Pulmonary artery endothelial cell (primary cell): Measurements from ENCODE around the gene MPZL3. TPM values are rescaled to one million over a fixed set of nuclear protein-coding genes. Genes with fewer than 3 reads are reported as not detected.

Experiments used
- DNase-seq: peaks from one replicate; pipeline ENCODE4 v3.0.0-alpha.2; 2011; ENCODE audit warnings: low read depth, low spot score
- total RNA-seq: library from RNA; depleted of rRNA; stranded (reverse); fragments of >200 nt; gene quantifications from 2 replicates; pipeline ENCODE4 v1.2.3, GENCODE V29; 2014

MPZL3 gene, protein sequence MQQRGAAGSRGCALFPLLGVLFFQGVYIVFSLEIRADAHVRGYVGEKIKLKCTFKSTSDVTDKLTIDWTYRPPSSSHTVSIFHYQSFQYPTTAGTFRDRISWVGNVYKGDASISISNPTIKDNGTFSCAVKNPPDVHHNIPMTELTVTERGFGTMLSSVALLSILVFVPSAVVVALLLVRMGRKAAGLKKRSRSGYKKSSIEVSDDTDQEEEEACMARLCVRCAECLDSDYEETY
- total RNA-seq, result 11.5 and 14.2 TPM in 2 replicates

- DNase-seq, result peak; percentile 44
Observed at GRCh38 chr11:118251858-118252652, at the start of gene MPZL3. TSS of gene MPZL3 (minus strand) at chr11:118252365. CDS start at chr11:118252294, 71 bp downstream.

DNA sequence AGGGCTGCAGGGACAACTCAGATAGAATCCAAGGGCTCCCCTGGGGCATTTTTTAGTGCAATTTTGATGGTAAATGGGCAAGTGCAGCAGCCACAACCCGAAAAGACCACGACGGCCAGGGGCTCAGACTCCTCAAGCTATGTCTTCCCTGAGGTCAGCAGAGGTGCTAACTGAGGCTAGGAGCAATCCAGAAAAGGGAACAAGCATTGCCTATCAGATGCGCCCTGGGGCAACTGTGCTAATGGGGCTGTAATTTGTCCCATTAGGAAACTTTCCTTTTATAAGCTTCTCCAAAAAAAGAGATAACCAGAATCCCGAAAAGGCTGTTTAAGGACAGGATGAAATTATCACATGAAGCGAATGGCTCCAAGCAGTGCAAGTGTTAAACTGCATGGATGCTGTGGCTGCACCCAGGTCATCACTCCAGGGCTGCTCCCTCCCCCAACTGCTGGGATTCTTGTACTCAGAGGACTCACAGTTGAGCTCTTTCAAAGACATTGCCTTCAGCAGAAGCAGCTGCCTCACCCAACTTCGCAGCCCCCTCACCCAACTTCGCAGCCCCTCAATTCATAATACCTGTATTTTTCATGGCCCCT is 49.5 kb upstream of the MPZL3 start:
- DNase-seq, result no peak

DNA sequence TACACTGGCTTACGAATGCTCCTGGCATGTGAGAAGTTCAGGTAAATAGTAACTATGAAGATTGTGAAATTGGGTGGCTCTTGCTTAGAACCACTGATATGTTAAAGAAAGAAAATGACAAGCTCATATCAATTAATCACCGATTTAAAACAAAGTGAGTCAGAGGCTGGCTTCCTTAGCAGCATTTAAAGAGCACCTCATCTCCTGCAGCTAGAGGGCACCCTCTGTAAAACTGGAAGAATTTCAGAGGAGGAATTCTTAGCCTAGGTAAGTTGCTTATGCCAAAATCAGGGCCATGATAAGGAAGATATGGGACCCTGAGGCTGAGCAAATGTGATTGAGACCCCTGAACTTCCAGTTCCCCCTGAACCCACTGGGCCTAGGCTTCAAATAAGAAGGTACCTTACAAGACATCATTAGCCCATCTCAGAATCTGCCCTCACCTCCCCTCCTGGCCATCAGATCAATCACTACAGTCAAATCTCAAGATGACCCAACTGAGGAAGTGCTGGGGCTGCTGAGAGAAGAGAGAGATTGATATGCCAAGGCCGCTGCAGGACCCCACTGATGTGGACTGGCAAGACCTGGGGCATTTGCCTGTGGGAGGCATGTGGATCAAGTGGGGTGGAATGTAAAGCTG is 43.8 kb upstream of the MPZL3 start:
- no peak for DNase-seq

- DNase-seq, result no peak
Observed at GRCh38 chr11:118295199-118295598, 43.0 kb upstream of the MPZL3 start.

DNA sequence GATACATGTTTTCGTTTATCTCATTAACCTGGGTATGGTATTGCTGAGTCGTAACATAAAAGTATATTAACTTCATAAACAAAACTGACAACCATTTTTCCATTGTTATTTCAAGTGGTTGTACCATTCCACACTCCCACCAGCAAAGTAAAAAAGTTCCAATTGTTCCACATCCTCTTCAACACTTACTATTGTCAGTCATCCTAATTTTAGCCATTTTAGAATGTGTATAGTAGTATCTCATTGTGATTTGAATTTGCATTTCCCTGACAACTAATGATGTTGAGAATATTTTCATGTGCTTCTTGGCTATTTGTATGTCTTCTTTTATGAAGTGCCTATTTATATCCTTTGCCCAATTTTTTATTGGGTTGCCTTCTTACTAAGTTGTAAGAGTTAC is 41.9 kb upstream of the MPZL3 start:
- no peak for DNase-seq

DNA sequence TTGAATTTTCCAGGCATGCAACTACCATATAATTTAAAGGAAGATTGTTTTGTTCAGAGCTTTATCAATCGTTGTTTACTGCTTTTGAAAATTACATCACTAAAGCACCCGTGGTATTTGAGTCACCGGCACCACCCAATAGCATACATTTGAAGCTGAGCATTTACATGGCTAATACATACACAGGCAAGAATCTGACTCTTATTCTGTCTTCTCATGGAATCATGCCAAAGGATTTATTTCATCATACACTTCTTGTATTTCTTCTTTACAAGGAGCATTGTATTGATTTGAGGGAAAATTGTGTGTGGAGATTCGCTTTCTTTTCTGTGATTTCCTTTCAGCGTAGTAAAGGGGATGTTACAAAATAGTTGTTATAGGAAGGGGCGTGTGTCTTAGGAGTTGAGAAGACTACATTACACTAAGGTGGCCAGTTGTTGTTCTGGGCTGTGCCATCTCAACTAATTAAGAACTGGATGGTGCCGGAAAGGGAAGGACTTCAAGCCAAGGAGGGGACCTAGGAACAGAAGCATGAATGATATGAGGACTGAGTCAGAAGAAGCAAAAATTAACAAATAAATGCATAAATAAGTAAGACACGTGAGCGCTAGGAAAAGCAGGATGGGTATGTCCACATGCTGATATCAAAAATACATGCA is 39.4 kb upstream of the MPZL3 start:
- DNase-seq, result no peak

DNA sequence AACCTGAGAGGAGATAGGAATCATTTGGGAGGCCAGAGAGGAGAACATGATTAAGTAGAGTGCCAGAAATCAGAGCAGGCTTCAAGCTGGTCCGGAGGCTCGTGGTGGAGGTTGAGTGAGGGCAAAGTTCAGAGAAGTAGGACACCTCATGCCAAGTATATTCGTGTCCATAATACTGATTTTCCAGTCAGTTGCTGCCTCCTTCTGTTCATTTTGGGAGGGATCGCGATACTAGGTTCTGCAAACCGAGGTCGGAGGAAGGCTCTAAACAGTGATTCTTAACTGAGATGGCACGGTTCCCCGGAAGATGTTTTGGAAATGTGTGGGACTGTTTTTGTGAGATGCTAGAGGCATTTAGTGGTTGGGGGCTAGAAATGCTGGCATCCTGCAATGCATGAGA is 38.8 kb upstream of the MPZL3 start:
- no peak for DNase-seq

DNA sequence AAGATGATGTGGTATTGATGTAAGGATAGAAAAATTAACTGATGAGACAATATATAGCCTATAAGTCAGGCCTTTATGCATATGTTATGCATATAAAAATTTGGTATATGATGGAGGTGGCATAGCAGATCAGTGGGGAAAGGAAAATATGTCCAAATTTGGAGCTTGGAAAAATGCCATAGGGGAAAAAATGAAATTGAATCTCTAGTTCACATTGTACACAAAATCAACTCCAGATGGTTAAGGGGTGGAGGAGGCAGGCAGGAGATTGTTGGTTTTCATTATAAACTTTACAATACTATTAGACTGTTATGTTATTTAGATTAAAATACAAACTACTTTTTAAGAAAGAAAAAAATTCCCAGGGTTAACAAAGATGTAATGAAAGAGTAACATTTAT is 37.2 kb upstream of the MPZL3 start:
- no peak for DNase-seq

DNA sequence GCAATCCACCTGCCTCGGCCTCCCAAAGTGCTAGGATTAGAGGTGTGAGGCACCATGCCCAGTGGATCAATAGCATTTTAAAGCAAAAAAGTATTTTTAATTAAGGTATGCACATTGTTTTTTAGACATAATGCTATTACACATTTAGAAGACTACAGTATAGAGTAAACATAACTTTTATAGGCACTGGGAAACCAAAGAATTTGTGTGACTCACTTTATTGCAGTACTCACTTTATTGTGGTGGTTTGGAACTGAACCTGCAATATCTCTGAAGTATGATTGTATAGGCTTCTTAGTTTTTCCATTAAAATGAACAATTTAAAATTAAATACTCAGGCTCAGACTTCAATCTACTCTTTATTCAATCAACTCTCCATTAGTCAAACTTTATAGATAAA is 34.8 kb upstream of the MPZL3 start:
- no peak for DNase-seq

- DNase-seq, result no peak
Observed at GRCh38 chr11:118286545-118286944, 34.4 kb upstream of the MPZL3 start.

DNA sequence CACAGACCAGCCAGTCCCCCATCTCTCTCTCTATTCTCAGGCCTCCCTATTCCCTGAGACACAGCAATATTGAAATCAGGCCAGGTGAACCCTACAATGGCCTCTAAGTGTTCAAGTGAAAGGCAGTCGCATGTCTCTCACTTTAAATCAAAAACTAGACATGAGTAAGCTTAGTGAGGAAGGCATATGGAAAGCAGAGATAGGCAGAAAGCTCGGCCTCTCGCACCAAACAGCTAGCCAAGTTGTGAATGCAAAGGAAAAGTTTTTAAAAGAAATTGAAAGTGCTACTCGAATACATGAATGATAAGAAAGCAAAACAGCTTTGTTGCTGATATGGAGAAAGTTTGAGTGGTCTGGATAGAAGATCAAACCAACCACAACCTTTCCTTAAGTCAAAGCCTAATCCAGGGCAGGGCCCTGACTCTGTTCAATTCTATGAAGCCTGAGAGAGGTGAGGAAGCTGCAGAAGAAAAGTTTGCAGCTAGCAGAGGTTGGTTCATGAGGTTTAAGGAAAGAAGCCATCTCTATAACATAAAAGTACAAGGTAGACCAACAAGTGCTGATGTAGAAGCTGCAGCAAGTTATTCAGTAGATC is 31.7 kb upstream of the MPZL3 start:
- no peak for DNase-seq

- DNase-seq, result no peak
Observed at GRCh38 chr11:118283037-118283636, 31.0 kb upstream of the MPZL3 start.

- no peak for DNase-seq
Observed at GRCh38 chr11:118282606-118283005, 30.4 kb upstream of the MPZL3 start.

- DNase-seq, result no peak
Observed at GRCh38 chr11:118281284-118281683, 29.1 kb upstream of the MPZL3 start.

GRCh38 chr11:118277312-118277711 is 25.1 kb upstream of the MPZL3 start:
- DNase-seq, result peak; percentile 59

GRCh38 chr11:118276422-118276821 is 24.3 kb upstream of the MPZL3 start:
- no peak for DNase-seq

- DNase-seq, result peak; percentile 89
Observed at GRCh38 chr11:118275176-118275575, 23.0 kb upstream of the MPZL3 start.

GRCh38 chr11:118274186-118274585 is 22.0 kb upstream of the MPZL3 start:
- no peak for DNase-seq

DNA sequence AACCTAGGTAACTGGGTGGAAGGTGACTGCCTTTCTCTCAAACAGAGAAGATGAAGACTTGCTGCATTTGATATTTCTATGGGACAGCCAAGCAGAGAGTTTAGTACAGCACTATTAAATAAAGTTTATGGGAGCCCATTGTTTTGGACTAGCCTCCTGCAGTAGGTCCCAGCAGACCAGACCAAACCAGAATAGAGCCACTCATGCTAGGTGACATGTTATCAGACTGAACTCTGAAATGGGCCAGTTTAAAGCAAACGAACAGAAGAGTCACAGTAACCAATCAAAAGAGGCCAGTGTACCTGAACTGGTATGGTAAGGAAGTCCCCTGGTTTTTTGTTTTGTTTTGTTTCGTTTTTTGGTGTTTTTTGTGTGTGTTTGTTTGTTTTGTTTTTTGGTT is 19.8 kb upstream of the MPZL3 start:
- no peak for DNase-seq

- no peak for DNase-seq
Observed at GRCh38 chr11:118267486-118267885, 15.3 kb upstream of the MPZL3 start.

DNA sequence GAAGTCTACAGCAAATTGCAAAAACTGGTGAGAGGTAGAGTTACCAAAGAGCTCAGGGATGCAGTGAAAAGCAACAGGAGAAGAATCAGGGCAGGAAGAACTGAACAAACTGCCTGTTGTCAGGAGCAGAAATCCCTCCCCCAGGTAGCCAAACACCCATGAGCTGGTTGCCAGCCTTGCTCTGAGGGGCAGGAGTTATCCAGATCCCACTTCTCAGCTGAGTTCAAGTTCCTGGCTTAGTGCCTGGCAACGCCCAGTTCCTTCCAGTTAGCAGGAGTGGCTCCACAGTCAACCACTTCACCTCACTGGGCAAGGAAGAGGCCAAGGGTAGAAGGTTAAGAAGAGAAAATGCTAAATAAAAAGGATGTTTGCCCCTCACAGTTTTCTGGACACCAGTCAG is 13.8 kb upstream of the MPZL3 start:
- no peak for DNase-seq
